DND-41 (cell line): Measurements from ENCODE around the gene KRT80.

Source experiments
- ATAC-seq: fragments of 200-7000 bp; cut with Tn5 transposase; 3 replicates; pipeline ENCODE4 v1.9.1; 2021; ENCODE audit warnings: low read depth; ENCODE audit not compliant: insufficient read depth
- DNase-seq: peaks from one replicate; pipeline ENCODE4 v3.0.0-alpha.2; 2020
- H2AFZ ChIP-seq: 2 replicates; pipeline ENCODE4 v1.6.0; 2012; ENCODE audit warnings: low read depth, low read length
- H3K27ac ChIP-seq: 2 replicates; pipeline ENCODE4 v1.5.1; 2012; ENCODE audit warnings: low read length, inconsistent platforms
- H3K27me3 ChIP-seq: fragments of 200-600 bp; sonication (generic); 2 replicates; pipeline ENCODE4 v1.6.0; 2012; ENCODE audit warnings: low read length, mild to moderate bottlenecking, inconsistent platforms; ENCODE audit not compliant: insufficient read depth, poor library complexity
- H3K36me3 ChIP-seq: 2 replicates; pipeline ENCODE4 v1.5.1; 2012; ENCODE audit warnings: low read length, inconsistent platforms; ENCODE audit not compliant: insufficient read depth
- H3K4me1 ChIP-seq: 2 replicates; pipeline ENCODE4 v1.5.1; 2012; ENCODE audit warnings: mild to moderate bottlenecking, low read length; ENCODE audit not compliant: insufficient read depth
- H3K4me2 ChIP-seq: 2 replicates; pipeline ENCODE4 v1.6.0; 2012; ENCODE audit warnings: mild to moderate bottlenecking, moderate library complexity, low read length, inconsistent platforms; ENCODE audit not compliant: insufficient read depth
- H3K4me3 ChIP-seq, 2 experiments: fragments of 200-600 bp in 1 of 2; shearing (Covaris generic) in 1 of 2; 2 replicates each; pipeline ENCODE4 v1.5.1; 2012 to 2016; ENCODE audit warnings: inconsistent platforms in 2 of 2, low read length in 2 of 2, mild to moderate bottlenecking in 2 of 2, low read depth in 1 of 2, moderate library complexity in 1 of 2
- H3K79me2 ChIP-seq: 2 replicates; pipeline ENCODE4 v1.6.0; 2012; ENCODE audit warnings: low read length, inconsistent platforms; ENCODE audit not compliant: insufficient read depth
- H3K9ac ChIP-seq: 2 replicates; pipeline ENCODE4 v1.6.0; 2012; ENCODE audit warnings: low read depth, mild to moderate bottlenecking, inconsistent platforms, low read length, moderate library complexity
- H3K9me3 ChIP-seq: 2 replicates; pipeline ENCODE4 v1.5.1; 2012; ENCODE audit warnings: low read length, moderate library complexity, mild to moderate bottlenecking, inconsistent platforms; ENCODE audit not compliant: insufficient read depth, severe bottlenecking
- H4K20me1 ChIP-seq: 2 replicates; pipeline ENCODE4 v1.6.0; 2012; ENCODE audit warnings: low read length; ENCODE audit not compliant: insufficient read depth
- CTCF ChIP-seq: IDR thresholded peaks from 2 replicates; pipeline ENCODE4 v1.5.1; 2012; ENCODE audit warnings: borderline replicate concordance, low read length, moderate library complexity, mild to moderate bottlenecking; ENCODE audit not compliant: poor library complexity, severe bottlenecking; ENCODE audit errors: extremely low read depth
- EZH2 ChIP-seq: IDR thresholded peaks from 3 replicates; pipeline ENCODE4 v1.6.1; 2012; ENCODE audit warnings: borderline replicate concordance, low read depth, mild to moderate bottlenecking, moderate library complexity, low read length, inconsistent platforms; ENCODE audit not compliant: severe bottlenecking

KRT80 gene

GRCh38 chr12:52195065-52195730 lies 3.4 kb upstream of the KRT80 start:
- DNase-seq, result no peak

GRCh38 chr12:52193991-52194390 lies 2.2 kb upstream of the KRT80 start:
- DNase-seq (no peak), ATAC-seq (no peak)
- no peaks in the 10 kb centered on the region for H3K9me3 ChIP-seq
- H3K4me1 ChIP-seq, result no peaks in the 10 kb centered on the region
- no peak overlapping the region for H3K4me2 ChIP-seq
- H3K4me3 ChIP-seq, result no peak overlapping the region
- no peak overlapping the region for H3K9ac ChIP-seq
- H2AFZ ChIP-seq, result no peak overlapping the region
- H3K79me2 ChIP-seq, result no peaks in the 10 kb centered on the region
- TF ChIP-seq EZH2 (no peak), CTCF (no peak)
- no peaks in the 10 kb centered on the region for H3K36me3 ChIP-seq
- H3K27me3 ChIP-seq, result peaks cover 17% of the 10 kb centered on the region
- peaks cover 13% of the 10 kb centered on the region for H4K20me1 ChIP-seq
- H3K27ac ChIP-seq, result no peak overlapping the region

More at GRCh38 chr12:52195065-52195730, 3.4 kb upstream of the KRT80 start:
- Histone ChIP-seq H3K9ac (no peak overlapping the region), H3K79me2 (no peaks in the 10 kb centered on the region), H3K4me1 (no peaks in the 10 kb centered on the region), H3K4me3 (no peak overlapping the region), H3K4me2 (no peak overlapping the region), H3K9me3 (no peaks in the 10 kb centered on the region), H4K20me1 (peaks cover 12% of the 10 kb centered on the region), H3K36me3 (no peaks in the 10 kb centered on the region), H3K27me3 (peaks cover 19% of the 10 kb centered on the region), H3K27ac (no peak overlapping the region), H2AFZ (no peak overlapping the region)
- no peak for ATAC-seq
- no peak for TF ChIP-seq CTCF
- TF ChIP-seq EZH2, result no peak

DNA sequence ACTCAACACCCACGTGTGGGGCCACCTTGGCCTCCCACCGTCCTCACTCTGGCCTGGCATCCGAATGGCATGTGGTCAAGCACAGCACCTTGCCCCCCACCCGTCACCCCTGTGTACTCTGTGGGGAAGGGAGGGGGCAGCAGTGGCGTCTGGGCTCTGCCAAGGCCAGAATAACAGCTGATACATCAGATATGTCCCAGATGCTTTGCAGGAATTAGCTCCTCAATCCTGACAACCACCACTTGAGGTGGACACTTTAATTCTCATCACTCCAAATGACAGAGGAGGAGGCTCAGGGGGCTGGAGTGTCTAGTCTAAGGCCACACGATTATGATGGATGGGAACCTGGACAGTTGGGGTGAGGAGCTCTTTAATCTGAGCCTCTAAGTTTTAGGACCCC lies 1.7 kb upstream of the KRT80 start:
- Histone ChIP-seq H3K9me3 (no peaks in the 10 kb centered on the region), H2AFZ (no peak overlapping the region), H3K4me2 (no peak overlapping the region), H3K4me3 (no peak overlapping the region), H3K4me1 (no peaks in the 10 kb centered on the region), H3K9ac (no peak overlapping the region), H3K27me3 (peaks cover 16% of the 10 kb centered on the region), H3K27ac (no peak overlapping the region), H3K36me3 (no peaks in the 10 kb centered on the region), H4K20me1 (peaks cover 13% of the 10 kb centered on the region), H3K79me2 (no peaks in the 10 kb centered on the region)
- ATAC-seq, result no peak
- no peak for DNase-seq
- no peak for TF ChIP-seq CTCF
